ENCODE measurements around the gene MDGA2. TPM values are rescaled to one million over a fixed set of nuclear protein-coding genes. Genes with fewer than 3 reads are reported as not detected.

The MDGA2 gene
- total and polyA plus RNA-seq, 2 of the 4 experiments (the other 2 are of a cell fraction), result 0.02 TPM; not detected in 1

DNA sequence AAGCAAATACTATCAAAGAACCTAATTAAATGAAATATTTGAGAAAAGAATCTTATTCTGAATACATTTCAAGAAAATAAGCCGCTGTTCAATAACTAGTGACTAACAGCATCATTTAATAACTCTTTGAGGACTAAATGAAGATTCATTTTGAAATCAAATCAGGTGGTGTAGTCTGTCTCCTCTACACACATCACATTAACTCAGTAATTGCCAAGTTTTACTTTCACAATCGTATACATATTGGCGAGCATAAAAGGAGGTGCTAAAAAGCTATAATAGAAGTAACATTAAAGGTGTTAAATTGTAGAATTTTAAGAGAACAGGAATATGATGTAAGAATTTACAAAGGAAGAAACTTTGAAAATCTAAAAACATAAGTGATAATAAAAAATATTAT, 185.1 kb downstream of the MDGA2 start:
- Histone ChIP-seq H2BK20ac (ENCODE audit: low read depth, low read length) (no peak overlapping the region), H3K4me2 (ENCODE audit: low read depth, low read length) (no peak overlapping the region), H4K5ac (ENCODE audit: low read depth, low read length) (no peak overlapping the region), H2AFZ (replicated peaks; ENCODE audit: low read length, poor library complexity) (no peak overlapping the region), H3K27ac (ENCODE audit: insufficient read depth, low read length) (no peak overlapping the region), H3K79me1 (ENCODE audit: low read depth in 1 of 2, low read length in 2 of 2) (no peaks in the 10 kb centered on the region), H3K9ac (ENCODE audit: low read depth, low read length) (no peak overlapping the region), H3K18ac (ENCODE audit: low read depth, low read length) (no peak overlapping the region), H2AK9ac (replicated peaks; ENCODE audit: low read depth, low read length, poor library complexity) (no peak overlapping the region), H4K8ac (ENCODE audit: low read depth in 2 of 2, low read length in 2 of 2) (no peak overlapping the region), H2BK5ac (ENCODE audit: low read depth, low read length, poor library complexity, severe bottlenecking) (no peak overlapping the region), H4K91ac (ENCODE audit: insufficient read depth, low read depth, low read length) (no peak overlapping the region), H3K9me3 (ENCODE audit: control insufficient read depth, insufficient read depth, low read length) (no peaks in the 10 kb centered on the region), H2BK120ac (ENCODE audit: low read depth, low read length) (no peak overlapping the region), H3K4me1 (ENCODE audit: control insufficient read depth, insufficient read depth, low read length) (no peaks in the 10 kb centered on the region), H3K4ac (ENCODE audit: low read depth, low read length) (no peak overlapping the region), H3K4me3 (ENCODE audit: insufficient read depth, low read depth, low read length) (no peak overlapping the region), H2AK5ac (ENCODE audit: low read depth, low read length) (no peak overlapping the region), H3K14ac (replicated peaks; ENCODE audit: low read depth, low read length) (no peak overlapping the region), H3K9me1 (ENCODE audit: insufficient read depth, low read length) (no peaks in the 10 kb centered on the region), H3K56ac (ENCODE audit: extremely low read depth, insufficient read depth, low read length) (no peak overlapping the region), H3K36me3 (ENCODE audit: control insufficient read depth, insufficient read depth, low read length) (no peaks in the 10 kb centered on the region), H2BK15ac (ENCODE audit: low read depth, low read length) (no peak overlapping the region), H3K27me3 (ENCODE audit: control insufficient read depth, insufficient read depth, low read length) (no peaks in the 10 kb centered on the region), H3K23ac (ENCODE audit: low read depth, low read length) (no peak overlapping the region), H4K20me1 (ENCODE audit: insufficient read depth, low read length) (no peaks in the 10 kb centered on the region)
- BruUV-seq (replicated peaks), result no TSS peak
- WGBS, 2 experiments (ENCODE audit: extremely low coverage in 2 of 2, insufficient read length in 1 of 2), result no CpG with 5 or more reads among the region's 3 CpGs
- DNase-seq (no peak), ATAC-seq (ENCODE audit: low read depth) (no peak)
- ChIA-PET CTCF (no interaction called here), POLR2A (ENCODE audit: unreplicated experiment) (no interaction called here)
- intact Hi-C loops (cut with micrococcal nuclease) (no loop called here), in situ Hi-C loops (cut with MboI; ENCODE audit: low sequenced_read_pairs) (no loop called here), dilution Hi-C loops (cut with HindIII; ENCODE audit: low sequenced_read_pairs, unreplicated experiment) (no loop called here)
- TF ChIP-seq RFX5 (IDR thresholded peaks at IDR 0.05; ENCODE audit: low read depth, low read length) (no peak), MAZ (IDR thresholded peaks at IDR 0.05; ENCODE audit: borderline replicate concordance, low read depth, low read length) (no peak), MAFK (IDR thresholded peaks at IDR 0.05; ENCODE audit: low read depth, low read length) (no peak), CEBPB (IDR thresholded peaks at IDR 0.05; ENCODE audit: low read depth, low read length) (no peak), CHD1 (IDR thresholded peaks at IDR 0.05; ENCODE audit: low read depth, low read length) (no peak), NFE2L2 (IDR thresholded peaks at IDR 0.05; ENCODE audit: low read depth, low read length) (no peak), RAD21 (IDR thresholded peaks at IDR 0.05; ENCODE audit: low read length) (no peak), RCOR1 (IDR thresholded peaks at IDR 0.05; ENCODE audit: insufficient replicate concordance, low read length) (no peak), BHLHE40 (IDR thresholded peaks at IDR 0.05; ENCODE audit: low read depth, low read length) (no peak), MXI1 (IDR thresholded peaks at IDR 0.05; ENCODE audit: borderline replicate concordance, low read depth, low read length) (no peak), POLR2A (IDR thresholded peaks at IDR 0.05; ENCODE audit: low read depth, low read length) (no peak), SMC3 (IDR thresholded peaks at IDR 0.05; ENCODE audit: low read depth, low read length) (no peak), FOS (IDR thresholded peaks at IDR 0.05; ENCODE audit: low read depth, low read length) (no peak)
- TF ChIP-seq, protein P1, sequence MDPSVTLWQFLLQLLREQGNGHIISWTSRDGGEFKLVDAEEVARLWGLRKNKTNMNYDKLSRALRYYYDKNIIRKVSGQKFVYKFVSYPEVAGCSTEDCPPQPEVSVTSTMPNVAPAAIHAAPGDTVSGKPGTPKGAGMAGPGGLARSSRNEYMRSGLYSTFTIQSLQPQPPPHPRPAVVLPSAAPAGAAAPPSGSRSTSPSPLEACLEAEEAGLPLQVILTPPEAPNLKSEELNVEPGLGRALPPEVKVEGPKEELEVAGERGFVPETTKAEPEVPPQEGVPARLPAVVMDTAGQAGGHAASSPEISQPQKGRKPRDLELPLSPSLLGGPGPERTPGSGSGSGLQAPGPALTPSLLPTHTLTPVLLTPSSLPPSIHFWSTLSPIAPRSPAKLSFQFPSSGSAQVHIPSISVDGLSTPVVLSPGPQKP (IDR thresholded peaks at IDR 0.05; ENCODE audit: borderline replicate concordance, low read depth, low read length), result no peak
- TF ChIP-seq, protein P2, sequence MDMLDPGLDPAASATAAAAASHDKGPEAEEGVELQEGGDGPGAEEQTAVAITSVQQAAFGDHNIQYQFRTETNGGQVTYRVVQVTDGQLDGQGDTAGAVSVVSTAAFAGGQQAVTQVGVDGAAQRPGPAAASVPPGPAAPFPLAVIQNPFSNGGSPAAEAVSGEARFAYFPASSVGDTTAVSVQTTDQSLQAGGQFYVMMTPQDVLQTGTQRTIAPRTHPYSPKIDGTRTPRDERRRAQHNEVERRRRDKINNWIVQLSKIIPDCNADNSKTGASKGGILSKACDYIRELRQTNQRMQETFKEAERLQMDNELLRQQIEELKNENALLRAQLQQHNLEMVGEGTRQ (IDR thresholded peaks at IDR 0.05; ENCODE audit: low read depth, low read length), result no peak
- TF ChIP-seq, protein P3, sequence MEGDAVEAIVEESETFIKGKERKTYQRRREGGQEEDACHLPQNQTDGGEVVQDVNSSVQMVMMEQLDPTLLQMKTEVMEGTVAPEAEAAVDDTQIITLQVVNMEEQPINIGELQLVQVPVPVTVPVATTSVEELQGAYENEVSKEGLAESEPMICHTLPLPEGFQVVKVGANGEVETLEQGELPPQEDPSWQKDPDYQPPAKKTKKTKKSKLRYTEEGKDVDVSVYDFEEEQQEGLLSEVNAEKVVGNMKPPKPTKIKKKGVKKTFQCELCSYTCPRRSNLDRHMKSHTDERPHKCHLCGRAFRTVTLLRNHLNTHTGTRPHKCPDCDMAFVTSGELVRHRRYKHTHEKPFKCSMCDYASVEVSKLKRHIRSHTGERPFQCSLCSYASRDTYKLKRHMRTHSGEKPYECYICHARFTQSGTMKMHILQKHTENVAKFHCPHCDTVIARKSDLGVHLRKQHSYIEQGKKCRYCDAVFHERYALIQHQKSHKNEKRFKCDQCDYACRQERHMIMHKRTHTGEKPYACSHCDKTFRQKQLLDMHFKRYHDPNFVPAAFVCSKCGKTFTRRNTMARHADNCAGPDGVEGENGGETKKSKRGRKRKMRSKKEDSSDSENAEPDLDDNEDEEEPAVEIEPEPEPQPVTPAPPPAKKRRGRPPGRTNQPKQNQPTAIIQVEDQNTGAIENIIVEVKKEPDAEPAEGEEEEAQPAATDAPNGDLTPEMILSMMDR (conservative IDR thresholded peaks at IDR 0.05; ENCODE audit: low read depth, low read length), result no peak

All from IMR-90 (cell line).